ENCODE measurements around the gene LHX2.

Gene LHX2

GRCh38 chr9:124066783-124067577, 55.4 kb downstream of the LHX2 start:
- no peak overlapping the region for H3K4me3 ChIP-seq (ENCODE audit: low read depth, low read length)
- peaks cover 21% of the 10 kb centered on the region for H3K27me3 ChIP-seq (replicated peaks)
- in situ Hi-C loops (cut with HindIII; ENCODE audit: low pct_ligation_motif_present, low sequenced_read_pairs), result no loop called here
- H3K27ac ChIP-seq, result no peak overlapping the region
- H3K36me3 ChIP-seq (replicated peaks), result no peaks in the 10 kb centered on the region
- DNase-seq, result no peak
- TF ChIP-seq CTCF (IDR thresholded peaks at IDR 0.05; ENCODE audit: low read depth, low read length, missing control alignments), result no peak

GRCh38 chr9:124068251-124068650, 56.7 kb downstream of the LHX2 start:
- TF ChIP-seq CTCF (IDR thresholded peaks at IDR 0.05; ENCODE audit: low read depth, low read length, missing control alignments), result no peak
- no peak for DNase-seq
- H3K27me3 ChIP-seq (replicated peaks), result peaks cover 21% of the 10 kb centered on the region
- no peak overlapping the region for H3K27ac ChIP-seq
- no peaks in the 10 kb centered on the region for H3K36me3 ChIP-seq (replicated peaks)
- no peak overlapping the region for H3K4me3 ChIP-seq (ENCODE audit: low read depth, low read length)
- in situ Hi-C loops (cut with HindIII; ENCODE audit: low pct_ligation_motif_present, low sequenced_read_pairs), result no loop called here

- in situ Hi-C loops (cut with HindIII; ENCODE audit: low pct_ligation_motif_present, low sequenced_read_pairs), result no loop called here
- H3K4me3 ChIP-seq (ENCODE audit: low read depth, low read length), result no peak overlapping the region
- H3K27me3 ChIP-seq (replicated peaks), result peaks cover 25% of the 10 kb centered on the region
- TF ChIP-seq CTCF (IDR thresholded peaks at IDR 0.05; ENCODE audit: low read depth, low read length, missing control alignments), result no peak
- no peak overlapping the region for H3K27ac ChIP-seq
- no peaks in the 10 kb centered on the region for H3K36me3 ChIP-seq (replicated peaks)
- no peak for DNase-seq
These were observed 63.2 kb downstream of the LHX2 start for GRCh38 chr9:124074746-124075145.

GRCh38 chr9:124075761-124076160, 64.2 kb downstream of the LHX2 start:
- in situ Hi-C loops (cut with HindIII; ENCODE audit: low pct_ligation_motif_present, low sequenced_read_pairs), result no loop called here

GRCh38 chr9:124077915-124078572, 66.5 kb downstream of the LHX2 start:
- no peak for DNase-seq
- Histone ChIP-seq H3K4me3 (ENCODE audit: low read depth, low read length) (no peak overlapping the region), H3K27me3 (replicated peaks) (peaks cover 8% of the 10 kb centered on the region), H3K27ac (no peak overlapping the region), H3K36me3 (replicated peaks) (no peaks in the 10 kb centered on the region)
- TF ChIP-seq CTCF (IDR thresholded peaks at IDR 0.05; ENCODE audit: low read depth, low read length, missing control alignments), result no peak
- in situ Hi-C loops (cut with HindIII; ENCODE audit: low pct_ligation_motif_present, low sequenced_read_pairs), result no loop called here

More at GRCh38 chr9:124075761-124076160, 64.2 kb downstream of the LHX2 start:
- no peaks in the 10 kb centered on the region for H3K36me3 ChIP-seq (replicated peaks)
- TF ChIP-seq CTCF (IDR thresholded peaks at IDR 0.05; ENCODE audit: low read depth, low read length, missing control alignments), result no peak
- H3K4me3 ChIP-seq (ENCODE audit: low read depth, low read length), result no peak overlapping the region
- no peak overlapping the region for H3K27ac ChIP-seq
- DNase-seq, result no peak
- H3K27me3 ChIP-seq (replicated peaks), result peaks cover 23% of the 10 kb centered on the region

Data from brain microvascular endothelial cell (primary cell).